ENCODE results near the gene IL1RAPL2.
"Not testable (repeated sequence)": the region's sequence is repeated elsewhere in the genome, so short reads cannot be mapped to it uniquely, and the experiment has no call there.

IL1RAPL2 gene

DNA sequence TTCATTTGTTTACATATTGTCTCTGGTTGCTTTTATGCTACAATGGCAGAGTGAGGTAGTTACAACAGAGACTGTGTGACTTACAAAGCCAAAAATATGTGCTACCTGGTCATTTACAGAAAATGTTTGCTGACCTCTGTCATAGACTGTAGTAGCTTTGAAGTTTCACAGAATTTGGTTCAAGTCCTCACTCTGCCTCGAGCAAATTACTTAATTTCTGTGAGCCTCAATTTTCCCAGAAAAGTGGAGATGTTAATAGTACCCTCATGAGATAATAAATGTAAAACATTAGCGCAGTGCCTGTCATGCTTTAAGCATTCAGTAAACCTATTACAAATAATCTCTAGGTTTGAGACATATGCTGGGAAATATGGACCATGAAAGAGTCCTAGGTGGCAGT is 1237.9 kb downstream of the IL1RAPL2 start:
- no peak for DNase-seq (ENCODE audit: low read depth in 2 of 2)

DNA sequence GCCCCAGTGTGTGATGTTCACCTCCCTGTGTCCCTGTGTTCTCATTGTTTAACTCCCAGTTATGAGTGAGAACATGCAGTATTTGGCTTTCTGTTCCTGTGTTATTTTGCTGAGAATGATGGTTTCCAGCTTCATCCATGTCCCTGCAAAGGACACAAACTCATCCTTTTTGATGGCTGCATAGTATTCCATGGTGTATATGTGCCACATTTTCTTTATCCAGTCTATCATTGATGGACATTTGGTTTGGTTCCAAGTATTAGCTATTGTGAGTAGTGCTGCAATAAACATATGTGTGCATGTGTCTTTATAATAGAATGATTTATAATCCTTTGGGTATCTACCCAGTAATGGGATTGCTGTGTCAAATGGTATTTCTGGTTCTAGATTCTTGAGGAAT is 1239.7 kb downstream of the IL1RAPL2 start:
- DNase-seq (ENCODE audit: low read depth in 2 of 2), result not testable (repeated sequence)

DNA sequence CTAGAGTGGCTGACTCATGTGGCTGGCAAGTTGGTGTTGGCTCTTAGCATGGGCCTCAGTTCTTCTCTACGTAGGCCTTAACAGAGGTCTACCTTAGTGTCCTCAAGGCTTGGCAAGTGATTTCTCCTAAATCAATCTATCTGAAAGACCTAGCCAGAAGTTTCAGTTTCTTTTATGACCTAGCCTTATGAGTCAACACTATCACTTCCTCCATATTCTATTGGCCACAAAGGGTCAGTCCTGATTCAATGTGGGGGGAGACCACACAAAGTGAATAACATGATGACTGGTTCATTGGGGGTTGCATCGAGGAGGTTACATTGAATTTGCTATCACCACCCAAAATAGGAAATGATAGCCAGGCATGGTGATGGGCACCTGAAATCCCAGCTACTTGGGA is 1250.5 kb downstream of the IL1RAPL2 start:
- no peak for DNase-seq (ENCODE audit: low read depth in 2 of 2)

Measured in stimulated activated CD4-positive, alpha-beta T cell treated with anti-CD3 and anti-CD28 coated beads, Interleukin-12 subunit alpha, Interleukin-12 subunit beta, amount 100 ng/mL, for 24 hours (primary cell).